NCI-H1048 (cell line): ENCODE data around the gene OR51F1.
"Not testable (repeated sequence)": the region's sequence is repeated elsewhere in the genome, so short reads cannot be mapped to it uniquely, and the experiment has no call there.

Source experiments
- DNase-seq: peaks from one replicate; lab custom pipeline; 2025; lab: John Stamatoyannopoulos, UW

Gene OR51F1

GRCh38 chr11:4769838-4770237 is at the start of gene OR51F1:
Gene OR51F1 (minus strand): TSS chr11:4769938. CDS start chr11:4769938, 0 bp downstream.
- no peak for DNase-seq

GRCh38 chr11:4809246-4809645 is 39.5 kb upstream of the OR51F1 start:
- no peak for DNase-seq

GRCh38 chr11:4808476-4808875 is 38.7 kb upstream of the OR51F1 start:
- no peak for DNase-seq

GRCh38 chr11:4804280-4804679 is 34.5 kb upstream of the OR51F1 start, which contains the start of gene OR52R1:
Gene OR52R1 (minus strand): TSS chr11:4804380. CDS start chr11:4804380, 0 bp downstream.
- DNase-seq = no peak

GRCh38 chr11:4801316-4801715 is 31.6 kb upstream of the OR51F1 start:
- not testable (repeated sequence) for DNase-seq

- DNase-seq = no peak
Measured at GRCh38 chr11:4798427-4799183, 28.9 kb upstream of the OR51F1 start.

GRCh38 chr11:4797206-4797605 is 27.5 kb upstream of the OR51F1 start:
- no peak for DNase-seq

GRCh38 chr11:4782454-4782853 is 12.7 kb upstream of the OR51F1 start:
- DNase-seq = no peak

- no peak for DNase-seq
Measured at GRCh38 chr11:4768094-4768493, 1.6 kb downstream of the OR51F1 start.

- DNase-seq = no peak
Measured at GRCh38 chr11:4766420-4767043, 3.2 kb downstream of the OR51F1 start.

GRCh38 chr11:4763096-4763495 is 6.6 kb downstream of the OR51F1 start:
- no peak for DNase-seq

- DNase-seq = no peak
Measured at GRCh38 chr11:4751201-4751600, 18.5 kb downstream of the OR51F1 start.

GRCh38 chr11:4748438-4748837 is 21.3 kb downstream of the OR51F1 start:
- DNase-seq = no peak

- no peak for DNase-seq
Measured at GRCh38 chr11:4740735-4741134, 29.0 kb downstream of the OR51F1 start.

- no peak for DNase-seq
Measured at GRCh38 chr11:4727171-4727570, 42.6 kb downstream of the OR51F1 start.

- DNase-seq = not testable (repeated sequence)
Measured at GRCh38 chr11:4722616-4723534, 46.9 kb downstream of the OR51F1 start.
